Activated gamma-delta T cell treated with Interleukin-2 at 50 U/mL for 16 hours (primary cell): ENCODE data around the gene EVX1.

Experiments
- DNase-seq: peaks from one replicate; pipeline ENCODE4 v3.0.0-alpha.2; 2020

Gene EVX1

GRCh38 chr7:27205325-27206280 is 37.0 kb upstream of the EVX1 start:
- no peak for DNase-seq

- DNase-seq: no peak
These were observed 35.1 kb upstream of the EVX1 start for GRCh38 chr7:27207348-27207985.

- no peak for DNase-seq
These were observed 33.6 kb upstream of the EVX1 start for GRCh38 chr7:27208998-27209397.

DNA sequence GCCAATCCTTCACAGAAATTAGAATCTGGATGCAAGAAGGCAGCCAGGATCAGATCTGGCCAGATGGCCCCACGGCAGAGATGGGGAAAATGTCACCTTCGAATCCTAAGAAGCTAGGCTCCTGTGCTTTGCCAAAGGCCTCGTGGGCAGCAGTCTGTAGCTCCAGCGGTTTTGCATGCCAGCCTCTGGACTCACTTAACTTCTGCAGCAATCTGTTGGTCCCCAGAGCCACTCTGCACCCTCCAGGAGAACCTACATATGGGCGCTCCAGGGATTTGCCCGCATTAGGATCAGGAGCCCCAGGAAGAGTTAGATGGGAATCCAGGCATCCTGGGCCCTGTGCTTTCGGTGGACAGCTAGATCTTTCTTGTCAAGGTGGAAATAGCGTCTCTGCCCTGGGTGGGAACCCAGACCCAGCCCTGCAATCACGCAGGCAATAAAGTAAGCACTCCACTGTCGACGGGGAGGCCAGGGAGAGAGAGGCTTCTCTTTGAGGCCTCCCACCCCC is 32.6 kb upstream of the EVX1 start:
- DNase-seq: no peak

DNA sequence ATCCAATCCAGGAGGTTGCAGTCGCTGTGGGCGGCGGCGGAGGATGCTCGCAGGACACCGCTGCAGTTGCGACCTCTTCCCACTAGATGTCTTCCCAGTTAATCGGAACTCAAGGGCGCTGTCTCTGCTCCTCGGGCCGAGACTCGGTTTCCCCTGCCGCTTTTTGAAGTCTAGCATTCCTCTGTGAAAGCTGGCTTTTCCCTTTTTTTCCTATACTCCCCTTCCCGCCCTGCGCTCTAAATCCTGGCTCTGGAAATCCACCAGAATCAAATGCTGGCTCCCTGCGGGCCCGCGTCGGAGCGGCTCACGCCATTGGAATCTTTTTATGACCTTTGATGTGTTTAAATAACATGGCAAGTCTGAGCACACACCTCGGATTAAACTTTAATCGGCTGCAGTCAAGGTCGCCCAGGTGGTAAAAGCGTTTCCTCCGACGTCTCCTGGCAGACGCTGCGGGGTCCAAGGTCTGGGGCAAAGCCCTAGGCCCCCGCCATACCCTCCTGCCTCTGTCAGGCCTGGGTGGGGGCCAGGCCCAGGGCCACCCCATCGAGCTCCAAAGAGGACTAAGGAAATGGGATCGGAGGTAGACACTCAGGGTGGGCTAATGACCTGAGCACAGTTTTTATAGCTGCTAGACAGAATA is 32.0 kb upstream of the EVX1 start:
- DNase-seq: no peak

- DNase-seq: no peak
These were observed 31.5 kb upstream of the EVX1 start for GRCh38 chr7:27211084-27211446.

- no peak for DNase-seq
These were observed 30.8 kb upstream of the EVX1 start for GRCh38 chr7:27211764-27212204.

- no peak for DNase-seq
These were observed 29.8 kb upstream of the EVX1 start for GRCh38 chr7:27212497-27213432.

- DNase-seq: no peak
These were observed 29.0 kb upstream of the EVX1 start for GRCh38 chr7:27213433-27214238.

- no peak for DNase-seq
These were observed 28.2 kb upstream of the EVX1 start for GRCh38 chr7:27214239-27214950.

- DNase-seq: no peak
These were observed 27.2 kb upstream of the EVX1 start for GRCh38 chr7:27215356-27215755.

DNA sequence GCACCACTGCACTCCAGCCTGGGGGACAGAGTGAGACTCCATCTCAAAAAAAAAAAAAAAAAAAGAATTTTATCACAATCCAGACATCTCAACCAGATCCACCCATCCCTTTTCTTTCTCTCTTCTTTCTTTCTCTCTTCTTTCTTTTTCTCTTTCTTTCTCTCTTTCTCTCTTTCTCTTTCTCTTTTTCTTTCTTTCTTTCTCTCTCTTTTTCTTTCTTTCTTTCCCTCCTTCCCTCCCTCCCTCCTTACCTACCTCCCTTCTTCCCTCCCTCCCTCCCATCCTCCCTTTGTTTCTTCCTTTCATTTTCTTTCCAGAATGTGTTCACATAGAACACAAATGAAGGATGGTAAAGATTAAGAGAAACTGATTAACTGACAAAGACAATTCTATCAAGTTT is 24.7 kb upstream of the EVX1 start:
- no peak for DNase-seq

- no peak for DNase-seq
These were observed 22.8 kb upstream of the EVX1 start for GRCh38 chr7:27219821-27220220.

- no peak for DNase-seq
These were observed 22.1 kb upstream of the EVX1 start for GRCh38 chr7:27220440-27220955.

DNA sequence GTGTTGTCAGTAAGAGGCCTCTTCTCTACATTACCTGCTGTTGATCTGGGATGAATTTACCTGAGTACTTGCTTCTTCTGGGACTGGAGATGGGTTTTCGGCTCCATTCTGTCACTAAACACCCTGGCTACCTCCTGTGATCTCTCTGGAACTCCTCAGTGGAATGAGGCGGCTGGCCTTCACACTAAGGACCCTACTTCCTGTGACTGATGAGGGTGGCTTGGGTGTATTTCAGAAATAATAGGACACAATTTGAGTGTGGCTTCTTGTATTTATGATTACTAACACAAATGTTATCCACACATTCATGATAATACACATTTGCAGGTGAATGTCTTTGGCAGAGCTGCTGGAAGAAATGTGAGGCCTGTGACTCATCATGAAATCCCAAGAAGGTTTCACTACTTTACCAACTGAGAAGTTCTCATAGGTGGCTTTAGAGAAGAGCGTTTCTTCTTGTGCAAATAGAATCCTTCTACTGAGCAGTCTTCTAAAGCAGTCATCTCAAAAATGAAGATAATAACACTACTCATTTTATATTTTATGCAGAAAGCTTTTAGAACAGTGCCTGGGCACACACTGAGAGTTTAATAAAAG is 21.3 kb upstream of the EVX1 start:
- no peak for DNase-seq

- no peak for DNase-seq
These were observed 18.5 kb upstream of the EVX1 start for GRCh38 chr7:27223941-27224575.

DNA sequence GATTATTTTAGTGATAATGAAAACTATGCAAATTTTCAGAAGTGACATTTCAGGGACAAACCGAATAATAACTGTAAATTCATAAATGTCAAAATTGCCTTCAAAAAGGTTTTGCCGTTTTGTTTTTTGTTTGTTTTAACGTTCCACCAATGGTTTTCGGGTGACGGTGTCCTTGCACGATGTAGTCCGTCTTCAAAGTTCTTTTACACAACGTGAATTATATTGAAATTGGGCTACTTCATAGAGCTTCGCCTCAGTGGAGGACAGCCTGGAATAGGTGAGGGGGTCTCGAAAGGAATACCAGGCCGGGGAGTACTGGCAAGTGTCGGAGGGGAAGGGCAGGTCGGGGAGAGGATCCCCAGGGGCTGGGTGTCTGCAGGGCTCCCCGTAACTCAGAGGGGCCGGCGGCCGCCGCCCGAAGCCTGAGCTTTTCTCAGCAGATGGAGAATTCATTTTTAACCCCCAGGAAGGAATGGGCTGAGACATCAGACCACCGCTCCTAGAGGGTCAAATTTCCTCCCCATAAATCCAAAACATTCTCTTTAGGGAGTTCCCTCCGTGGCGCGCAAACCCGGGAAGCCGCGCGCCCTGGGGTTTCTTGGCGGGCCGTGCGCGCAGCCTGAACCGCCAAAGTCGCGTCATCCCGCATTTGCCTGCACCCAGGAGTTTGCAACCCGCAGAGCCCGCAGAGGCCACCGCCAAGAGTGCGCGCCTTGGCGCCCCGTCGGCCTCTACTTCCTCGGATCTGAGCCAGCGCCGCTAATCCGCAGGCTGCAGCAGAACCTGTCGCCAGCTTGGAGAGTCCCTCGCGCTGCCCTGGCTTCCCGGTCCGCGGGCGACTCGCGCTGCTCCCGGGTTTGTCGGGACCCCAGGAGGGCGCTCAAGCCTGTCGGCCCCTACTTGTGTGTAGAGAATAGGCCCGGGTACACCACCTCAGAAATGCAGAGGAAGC is 17.3 kb upstream of the EVX1 start:
- DNase-seq: no peak

DNA sequence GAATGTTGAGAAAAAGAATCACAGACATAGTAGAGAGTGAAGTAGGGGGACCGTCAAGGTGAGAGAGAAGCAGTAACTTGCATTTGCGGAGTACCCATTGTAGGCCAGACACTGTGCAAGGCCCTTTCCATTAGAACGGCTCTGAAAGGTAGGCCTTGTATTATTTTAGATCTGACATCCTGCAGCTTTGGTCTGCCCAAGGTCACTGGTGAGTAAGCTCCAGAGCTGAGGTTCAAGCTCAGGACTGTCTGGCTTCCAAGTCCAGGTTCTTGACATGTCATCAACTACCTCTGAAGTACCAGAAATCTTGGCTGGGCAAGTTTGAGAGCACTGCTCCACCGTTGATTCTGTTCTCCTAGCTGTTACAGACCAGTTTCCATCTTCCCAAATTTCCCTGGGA is 13.2 kb upstream of the EVX1 start:
- DNase-seq: no peak
